Activated CD8-positive, alpha-beta T cell treated with anti-CD3 and anti-CD28 coated beads for 36 hours (primary cell): Measurements from ENCODE around the gene ANKRD11. TPM values are rescaled to one million over a fixed set of nuclear protein-coding genes. Genes with fewer than 3 reads are reported as not detected.

Experiments used
- ATAC-seq: fragments of 200-7000 bp; cut with Tn5 transposase; one replicate; pipeline ENCODE4 v1.10.0; 2021; ENCODE audit warnings: mild to moderate bottlenecking, moderate library complexity
- CTCF ChIA-PET: fragments of 350-600 bp; sonication (Branson Sonifier 250); formaldehyde crosslinking; loops from one replicate; lab custom pipeline; 2021; ENCODE audit warnings: antibody characterized with exemption; lab: Charles Lee
- POLR2A ChIA-PET: fragments of 350-600 bp; sonication (Branson Sonifier 250); formaldehyde crosslinking; loops from one replicate; lab custom pipeline; 2021; ENCODE audit warnings: antibody characterized with exemption; lab: Charles Lee
- DNase-seq: peaks from one replicate; pipeline ENCODE4 v3.0.0-alpha.2; 2020
- H3K27ac Mint-ChIP-seq: one replicate; pipeline ENCODE4 v1.8.0; 2021; ENCODE audit warnings: mild to moderate bottlenecking, mixed read lengths
- H3K27me3 Mint-ChIP-seq: one replicate; pipeline ENCODE4 v1.8.0; 2021; ENCODE audit warnings: mixed read lengths
- H3K36me3 Mint-ChIP-seq: one replicate; pipeline ENCODE4 v1.8.0; 2021; ENCODE audit warnings: low read depth, mixed read lengths
- H3K4me1 Mint-ChIP-seq: one replicate; pipeline ENCODE4 v1.8.0; 2021; ENCODE audit warnings: low read depth, mixed read lengths
- H3K4me3 Mint-ChIP-seq: one replicate; pipeline ENCODE4 v1.8.0; 2021; ENCODE audit warnings: mild to moderate bottlenecking, moderate library complexity, mixed read lengths
- H3K9me3 Mint-ChIP-seq: one replicate; pipeline ENCODE4 v1.8.0; 2021; ENCODE audit warnings: mixed read lengths
- CTCF ChIP-seq: fragments of 200-600 bp; IDR thresholded peaks from one replicate; pipeline ENCODE4 v1.8.0; 2022; ENCODE audit warnings: antibody characterized with exemption, mild to moderate bottlenecking
- intact Hi-C: fragments of 100-400 bp; cut with micrococcal nuclease; formaldehyde crosslinking; loops from one replicate; pipeline ENCODE4 v1.10.0; 2022
- total RNA-seq, 2 experiments: library from RNA; stranded (reverse); gene quantifications; one replicate each; pipeline ENCODE4 v1.2.3, GENCODE V29; 2021

ANKRD11 gene
- total RNA-seq, 2 experiments from 2014 or later, result 145 to 147 TPM

- TF ChIP-seq CTCF, result no peak
- Mint-ChIP-seq H3K27ac (no peak overlapping the region), H3K4me3 (no peak overlapping the region), H3K36me3 (peaks cover 41% of the 10 kb centered on the region), H3K27me3 (no peaks in the 10 kb centered on the region), H3K9me3 (no peaks in the 10 kb centered on the region), H3K4me1 (no peaks in the 10 kb centered on the region)
- ATAC-seq (no peak), DNase-seq (no peak)
- POLR2A ChIA-PET, result no interaction called here
- intact Hi-C loops, result no loop called here
- CTCF ChIA-PET, result no interaction called here
Observed at GRCh38 chr16:89275837-89276720, 214.3 kb downstream of the ANKRD11 start.

- H3K9me3 Mint-ChIP-seq, result no peaks in the 10 kb centered on the region
- intact Hi-C loops, result no loop called here
- H3K36me3 Mint-ChIP-seq, result peaks cover 45% of the 10 kb centered on the region
- TF ChIP-seq CTCF, result no peak
- no peaks in the 10 kb centered on the region for H3K27me3 Mint-ChIP-seq
- no peak overlapping the region for H3K4me3 Mint-ChIP-seq
- DNase-seq, result no peak
- ChIA-PET CTCF (no interaction called here), POLR2A (interaction anchor here (1.2 kb wide), 1 partner anchor 23 kb away, joined by 3 read pairs; no protein-coding TSS in a partner anchor)
- H3K4me1 Mint-ChIP-seq, result no peaks in the 10 kb centered on the region
- no peak for ATAC-seq
- no peak overlapping the region for H3K27ac Mint-ChIP-seq
Observed at GRCh38 chr16:89275284-89275584, 215.1 kb downstream of the ANKRD11 start.

GRCh38 chr16:89274561-89275283 is 215.6 kb downstream of the ANKRD11 start:
- no peaks in the 10 kb centered on the region for H3K27me3 Mint-ChIP-seq
- ChIA-PET POLR2A (interaction anchor here (1.2 kb wide), 1 partner anchor 24 kb away, joined by 3 read pairs; no protein-coding TSS in a partner anchor), CTCF (no interaction called here)
- ATAC-seq (no peak), DNase-seq (no peak)
- intact Hi-C loops, result no loop called here
- H3K36me3 Mint-ChIP-seq, result peaks cover 47% of the 10 kb centered on the region
- no peak overlapping the region for H3K4me3 Mint-ChIP-seq
- TF ChIP-seq CTCF, result no peak
- no peak overlapping the region for H3K27ac Mint-ChIP-seq
- H3K4me1 Mint-ChIP-seq, result no peaks in the 10 kb centered on the region
- H3K9me3 Mint-ChIP-seq, result no peaks in the 10 kb centered on the region

- H3K9me3 Mint-ChIP-seq, result no peaks in the 10 kb centered on the region
- H3K27me3 Mint-ChIP-seq, result no peaks in the 10 kb centered on the region
- H3K36me3 Mint-ChIP-seq, result peaks cover 52% of the 10 kb centered on the region
- TF ChIP-seq CTCF, result no peak
- intact Hi-C loops, result no loop called here
- CTCF ChIA-PET, result interaction anchor here (1.0 kb wide), 1 partner anchor 15 kb away, joined by 5 read pairs; no protein-coding TSS in a partner anchor
- no peak for DNase-seq
- POLR2A ChIA-PET, result no interaction called here
- no peaks in the 10 kb centered on the region for H3K4me1 Mint-ChIP-seq
- H3K4me3 Mint-ChIP-seq, result no peak overlapping the region
- no peak for ATAC-seq
- no peak overlapping the region for H3K27ac Mint-ChIP-seq
Observed at GRCh38 chr16:89273741-89274472, 216.5 kb downstream of the ANKRD11 start.
